Measurements from ENCODE around the gene RGPD6.
"Not testable (repeated sequence)": the region's sequence is repeated elsewhere in the genome, so short reads cannot be mapped to it uniquely, and the experiment has no call there.

RGPD6 gene

DNA sequence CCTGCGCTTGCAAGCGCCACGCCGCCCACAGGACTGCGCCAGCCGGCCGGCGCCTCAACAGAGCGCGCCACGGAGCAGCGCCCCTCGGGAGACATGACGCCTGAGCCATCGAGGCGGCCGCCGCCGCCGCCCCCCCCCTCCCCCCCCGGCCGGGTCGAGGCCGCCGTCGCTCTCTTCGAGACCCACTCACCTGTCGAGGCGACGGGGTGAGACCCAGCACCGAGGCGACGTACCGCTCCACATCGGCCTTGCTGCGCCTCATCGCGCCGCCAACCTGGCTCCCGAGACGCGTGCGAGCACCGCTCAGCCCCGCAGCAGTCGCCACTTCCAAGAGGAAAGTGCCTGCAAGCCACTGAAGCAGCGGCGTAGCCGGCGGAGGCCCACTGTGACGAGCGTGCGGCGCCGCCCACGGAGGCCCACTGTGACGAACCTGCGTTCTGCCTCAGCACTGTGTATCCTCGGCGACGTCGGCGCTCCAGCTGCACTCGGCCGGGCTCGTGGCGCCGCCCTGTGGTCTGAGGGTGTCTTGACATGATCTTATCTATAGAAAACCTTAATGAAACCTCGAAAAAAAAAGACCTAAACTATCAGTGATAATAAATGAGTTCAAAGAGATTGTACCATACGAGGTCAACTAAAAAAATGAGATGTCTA lies at the start of gene RGPD6:
RGPD6 (minus strand) TSS at position 460 of the 654 bp plus-strand sequence; CDS start at position 262, 198 bp downstream.
- not testable (repeated sequence) for DNase-seq

GRCh38 chr2:110619326-110619939 lies 42.4 kb upstream of the RGPD6 start:
- DNase-seq: not testable (repeated sequence)

DNA sequence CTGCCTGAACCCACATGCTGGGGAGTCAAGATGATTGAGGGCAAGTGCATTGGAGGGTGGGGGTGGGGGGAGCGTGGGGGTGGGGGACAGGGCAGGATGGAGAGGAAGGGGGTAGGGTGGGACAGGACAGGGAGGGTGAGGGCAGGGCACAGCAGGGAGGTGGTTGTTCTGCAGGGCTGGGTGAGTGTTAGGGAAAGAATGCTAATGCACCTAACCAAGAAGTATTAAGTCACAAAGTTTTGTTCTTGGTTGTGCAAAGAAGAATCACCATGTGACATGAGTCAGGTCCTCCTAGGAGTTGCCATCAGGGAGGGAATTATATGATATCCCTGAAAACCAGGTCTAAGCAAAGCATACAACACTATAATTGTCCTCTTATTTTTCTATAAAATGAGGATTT lies 36.9 kb upstream of the RGPD6 start:
- DNase-seq: not testable (repeated sequence)

DNA sequence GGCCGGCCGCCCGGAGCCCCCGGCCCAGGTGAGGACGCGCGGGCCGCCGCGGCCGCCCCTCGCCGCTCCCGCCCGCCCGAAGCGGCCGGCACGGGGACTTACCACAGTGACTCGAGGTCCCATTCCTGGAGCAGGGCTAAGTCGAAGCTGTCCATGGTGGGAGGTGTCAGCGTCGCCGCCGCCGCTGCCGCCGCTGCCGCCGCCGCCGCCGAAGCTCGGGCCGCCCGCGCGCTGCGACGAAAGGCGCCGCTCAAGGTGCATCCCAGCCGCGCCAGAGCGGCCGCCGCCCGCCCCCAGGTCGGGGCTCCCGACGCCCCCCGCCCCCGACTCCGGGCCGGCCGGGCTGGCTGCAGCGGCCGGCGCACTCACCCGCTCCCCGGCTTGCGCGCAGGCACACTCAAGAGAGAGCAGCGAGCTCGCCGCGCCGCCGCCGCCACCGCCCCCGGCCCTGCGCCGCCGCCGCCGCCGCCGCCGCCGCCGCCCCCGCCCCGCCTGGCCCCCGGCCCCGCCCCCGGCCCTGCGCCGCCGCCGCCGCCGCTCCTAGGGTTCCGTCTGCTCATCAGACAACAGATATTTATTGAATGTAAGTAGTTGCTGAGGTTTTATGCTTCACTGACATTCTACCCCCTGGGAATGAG lies 33.7 kb upstream of the RGPD6 start:
- not testable (repeated sequence) for DNase-seq

GRCh38 chr2:110609843-110610612 lies 33.0 kb upstream of the RGPD6 start:
- DNase-seq: not testable (repeated sequence)

- not testable (repeated sequence) for DNase-seq
These were observed 31.9 kb upstream of the RGPD6 start for GRCh38 chr2:110608788-110609502.

- not testable (repeated sequence) for DNase-seq
These were observed 28.0 kb upstream of the RGPD6 start for GRCh38 chr2:110605057-110605456.

GRCh38 chr2:110603917-110604591 lies 27.0 kb upstream of the RGPD6 start:
- not testable (repeated sequence) for DNase-seq

DNA sequence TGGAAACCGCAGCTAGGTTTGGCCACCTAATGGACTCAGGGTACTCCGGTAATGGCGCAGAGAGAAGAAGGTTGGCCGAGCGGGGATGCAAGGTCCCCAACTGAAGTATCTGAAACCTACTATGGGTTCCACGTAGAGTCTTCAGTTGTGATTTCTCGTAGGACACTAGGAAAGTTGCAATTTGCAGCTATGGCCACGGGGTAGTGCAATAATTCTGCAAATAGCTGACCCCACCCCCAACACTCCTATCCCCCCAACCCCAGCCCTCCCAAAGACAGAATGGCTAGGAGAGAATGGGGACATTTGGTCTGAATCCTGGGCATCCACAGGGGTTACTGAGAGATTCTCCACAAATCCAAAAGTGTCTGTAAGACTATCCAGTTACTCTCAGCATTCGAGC lies 25.1 kb upstream of the RGPD6 start:
- not testable (repeated sequence) for DNase-seq

DNA sequence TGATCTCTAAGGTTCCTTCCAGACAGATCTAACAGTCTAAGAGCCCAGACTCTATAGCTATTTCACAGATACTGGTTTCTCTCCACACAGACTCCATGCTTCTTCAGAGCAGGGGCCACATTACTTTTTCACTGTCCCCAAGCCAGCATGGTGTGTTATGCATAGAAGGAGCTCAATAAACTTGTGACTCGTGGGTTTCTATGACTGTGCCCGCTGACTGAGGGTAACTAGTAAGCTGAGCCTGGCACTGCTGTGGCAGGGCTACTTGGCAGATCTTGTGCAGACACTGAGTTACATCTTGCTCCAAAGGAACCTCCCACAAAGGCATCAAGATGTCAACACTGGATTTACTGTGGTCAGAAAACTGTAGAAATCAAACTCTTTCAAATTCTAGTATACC lies 15.0 kb upstream of the RGPD6 start:
- DNase-seq: not testable (repeated sequence)

DNA sequence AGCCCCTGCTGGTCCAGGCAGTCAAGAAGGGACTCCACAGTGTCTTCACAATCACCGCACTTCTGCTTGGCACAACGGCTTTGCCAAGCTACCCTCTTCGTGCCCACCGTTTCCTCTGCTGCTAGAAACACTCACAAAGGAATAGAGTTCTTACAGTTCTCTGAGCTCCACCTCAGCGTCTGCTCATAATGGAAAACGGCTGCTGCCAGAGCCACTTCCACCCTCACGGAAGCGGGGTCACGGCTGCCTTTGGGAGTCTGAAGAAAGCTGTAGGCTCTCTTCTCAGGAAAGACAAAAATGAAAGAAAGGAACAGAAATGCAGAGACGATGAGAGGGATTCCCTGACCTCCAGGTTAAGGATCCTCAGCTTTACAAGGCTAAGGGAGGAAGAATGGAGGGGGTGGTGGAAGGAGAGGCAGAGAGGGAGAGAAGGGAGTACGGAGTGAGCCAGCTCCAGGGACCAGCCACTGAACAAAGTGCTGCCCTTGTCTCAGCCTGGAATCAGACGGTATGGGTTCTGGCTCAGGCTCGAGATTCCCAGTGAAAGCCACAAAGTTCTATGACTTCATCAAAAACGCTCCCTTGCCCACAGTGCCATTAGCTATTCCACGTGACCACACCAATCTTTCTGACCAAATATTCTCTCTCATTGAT lies 12.8 kb upstream of the RGPD6 start:
- DNase-seq: not testable (repeated sequence)

- DNase-seq: not testable (repeated sequence)
These were observed 11.5 kb upstream of the RGPD6 start for GRCh38 chr2:110588520-110588919.

- not testable (repeated sequence) for DNase-seq
These were observed 2.4 kb upstream of the RGPD6 start for GRCh38 chr2:110579216-110579965.

DNA sequence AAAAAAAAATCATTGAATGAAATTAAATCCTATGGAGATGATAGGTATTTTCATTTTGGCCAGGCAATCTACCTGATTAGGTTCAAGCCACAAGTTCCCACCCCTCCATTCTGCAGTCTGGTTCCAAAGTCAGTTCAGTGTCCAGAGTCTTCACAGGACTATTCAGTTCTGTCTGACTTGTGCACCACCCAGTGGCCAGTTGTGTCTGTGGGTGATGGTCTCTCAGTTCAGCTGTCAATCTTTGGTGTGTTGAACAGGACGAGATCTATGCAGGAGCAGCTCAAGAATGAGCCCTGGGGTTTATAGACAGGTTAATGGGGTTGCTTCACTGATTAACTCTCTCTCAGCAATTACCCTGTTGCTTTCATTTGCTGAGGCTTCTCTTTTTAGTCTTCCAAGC lies 1.4 kb upstream of the RGPD6 start:
- not testable (repeated sequence) for DNase-seq

- DNase-seq: not testable (repeated sequence)
These were observed 77.2 kb downstream of the RGPD6 start for GRCh38 chr2:110499755-110500377.

DNA sequence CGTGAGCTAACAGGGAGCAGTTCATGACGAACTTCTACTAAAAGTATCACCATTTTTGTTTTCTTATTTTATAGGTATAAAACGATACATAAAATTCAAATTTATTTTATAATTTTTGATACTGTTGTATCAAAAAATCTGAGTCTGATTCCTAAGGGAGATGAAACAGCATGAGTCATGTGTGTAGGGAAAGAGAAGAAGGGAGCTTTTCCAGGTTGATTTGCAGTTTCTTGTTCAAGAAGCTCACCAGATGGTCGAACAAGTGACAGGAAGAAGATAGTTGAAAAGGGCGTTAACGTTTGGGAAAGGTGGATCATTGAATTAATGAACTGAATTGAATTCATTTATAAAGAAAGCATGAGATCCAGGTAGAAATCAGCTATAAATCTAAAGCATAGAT lies 81.0 kb downstream of the RGPD6 start:
- DNase-seq: not testable (repeated sequence)

DNA sequence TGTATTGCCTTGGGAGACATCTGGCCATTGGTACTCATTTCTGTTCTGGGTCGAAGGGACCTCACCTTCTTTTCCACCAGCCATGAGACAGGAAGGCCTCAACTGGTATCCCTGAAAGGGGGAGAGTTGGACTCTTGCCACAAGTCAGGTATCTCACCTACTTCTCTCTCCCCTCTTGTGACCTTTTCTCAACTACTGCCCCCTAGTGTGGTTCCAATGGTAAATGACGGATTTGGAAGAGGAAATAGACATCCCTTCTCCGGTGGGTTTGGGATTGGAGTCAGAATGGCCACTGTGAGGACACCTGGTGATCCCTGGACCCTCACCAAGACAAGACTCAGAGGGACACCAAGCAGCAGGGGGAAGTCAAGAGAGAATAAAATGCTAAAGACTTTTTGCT lies 82.5 kb downstream of the RGPD6 start:
- DNase-seq: not testable (repeated sequence)

GRCh38 chr2:110488991-110489390 lies 88.0 kb downstream of the RGPD6 start:
- not testable (repeated sequence) for DNase-seq

DNA sequence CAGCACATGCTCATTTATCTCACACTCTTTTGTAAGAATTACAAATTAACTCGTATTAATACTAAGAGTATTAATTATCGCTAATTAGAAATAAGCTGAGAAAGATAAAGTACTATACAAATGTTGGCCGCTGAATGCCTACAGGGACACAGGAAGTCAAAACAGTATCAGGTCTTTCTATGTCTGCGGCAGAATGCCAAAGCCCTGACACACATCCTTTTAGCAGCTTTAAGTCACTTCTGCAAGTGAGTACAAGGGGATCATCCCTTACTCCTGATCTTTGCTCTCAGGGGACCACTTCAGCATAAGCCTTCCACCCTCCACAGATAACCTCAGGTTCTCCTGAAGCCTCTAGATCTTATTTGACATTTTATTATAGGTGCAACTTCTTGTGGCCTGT lies 94.3 kb downstream of the RGPD6 start:
- not testable (repeated sequence) for DNase-seq

- not testable (repeated sequence) for DNase-seq
These were observed 95.8 kb downstream of the RGPD6 start for GRCh38 chr2:110481200-110481599.

Data from femur (tissue), 1 donor.